Naive thymus-derived CD8-positive, alpha-beta T cell (primary cell): ENCODE data around the gene MZF1. TPM values are rescaled to one million over a fixed set of nuclear protein-coding genes. Genes with fewer than 3 reads are reported as not detected.

Experiments
- ATAC-seq, 2 donors: fragments of 150-1000 bp; cut with Tn5 transposase in 1 of 2; sonication (Bioruptor Pico), chemical (Tn5 transposase) in 1 of 2; 1 replicate in 1 of 2; 2 replicates in 1 of 2; pipeline ENCODE4 v1.10.0; 2021; ENCODE audit warnings: mild to moderate bottlenecking in 2 of 2, moderate library complexity in 2 of 2
- POLR2A ChIA-PET: fragments of 350-600 bp; sonication (Branson Sonifier 250); formaldehyde crosslinking; loops from one replicate; lab custom pipeline; 2021; ENCODE audit warnings: antibody characterized with exemption; lab: Charles Lee
- DNase-seq, 10 donors: peaks; one replicate each; pipeline versions ENCODE4 v3.0.0 to v3.0.0-alpha.2; 2020 to 2022
- H3K27ac Mint-ChIP-seq, 10 donors: one replicate each; pipeline ENCODE4 v1.8.0; 2020 to 2022; ENCODE audit warnings: mild to moderate bottlenecking in 10 of 10, mixed read lengths in 10 of 10, moderate library complexity in 4 of 10, inconsistent platforms in 1 of 10
- H3K27me3 Mint-ChIP-seq, 5 donors: one replicate each; pipeline ENCODE4 v1.8.0; 2021 to 2022; ENCODE audit warnings: mixed read lengths in 5 of 5
- H3K36me3 Mint-ChIP-seq, 3 donors: one replicate each; pipeline ENCODE4 v1.8.0; 2020 to 2022; ENCODE audit warnings: mixed read lengths in 3 of 3, mild to moderate bottlenecking in 2 of 3, inconsistent platforms in 1 of 3
- H3K4me1 Mint-ChIP-seq, 4 donors: one replicate each; pipeline ENCODE4 v1.8.0; 2021 to 2022; ENCODE audit warnings: mixed read lengths in 4 of 4
- H3K4me3 Mint-ChIP-seq, 10 donors: one replicate each; pipeline ENCODE4 v1.8.0; 2020 to 2022; ENCODE audit warnings: mild to moderate bottlenecking in 10 of 10, mixed read lengths in 10 of 10, moderate library complexity in 6 of 10, inconsistent platforms in 1 of 10
- H3K9me3 Mint-ChIP-seq, 9 donors: one replicate each; pipeline ENCODE4 v1.8.0; 2020 to 2022; ENCODE audit warnings: mixed read lengths in 9 of 9, mild to moderate bottlenecking in 3 of 9, inconsistent platforms in 1 of 9, moderate library complexity in 1 of 9
- polyA plus RNA-seq, 3 donors: library from polyadenylated mRNA; unstranded; fragments of 300-500 nt; fragmentation: Illumina TruSeq; gene quantifications; one replicate each; pipeline ENCODE4 v1.2.3, GENCODE V29; 2021
- total RNA-seq, 8 experiments: library from RNA in 2 of 8; stranded (reverse) in 2 of 8; gene quantifications; one replicate each; pipeline ENCODE4 v1.2.3 and lab custom pipeline; 2021 to 2026

The MZF1 gene
- total and polyA plus RNA-seq, 5 experiments from 2014 or later = 9.1 to 53.2 (median 12.7) TPM

GRCh38 chr19:58522709-58523108, 50.4 kb downstream of the MZF1 start:
- H3K4me3 Mint-ChIP-seq = peak overlapping the region in 1 of 10 donors; percentile 26
- H3K36me3 Mint-ChIP-seq = peaks cover 0 to 3% (median 0%) of the 10 kb centered on the region in 3 donors
- H3K9me3 Mint-ChIP-seq = no peaks in the 10 kb centered on the region
- no peaks in the 10 kb centered on the region for H3K27me3 Mint-ChIP-seq
- H3K27ac Mint-ChIP-seq = peak overlapping the region in 5 of 10 donors; percentile 16 to 82 (median 73)
- POLR2A ChIA-PET = no interaction called here
- ATAC-seq (no peak), DNase-seq (no peak)
- H3K4me1 Mint-ChIP-seq = peaks cover 23 to 29% (median 29%) of the 10 kb centered on the region in 4 donors

GRCh38 chr19:58521651-58522050, 51.5 kb downstream of the MZF1 start:
- Mint-ChIP-seq H3K27me3 (no peaks in the 10 kb centered on the region), H3K9me3 (no peaks in the 10 kb centered on the region), H3K4me1 (peaks cover 23 to 33% (median 30%) of the 10 kb centered on the region in 4 donors), H3K36me3 (peaks cover 0 to 7% (median 0%) of the 10 kb centered on the region in 3 donors), H3K27ac (peak overlapping the region in 3 of 10 donors; percentile 9 to 84 (median 44)), H3K4me3 (peak overlapping the region in 3 of 10 donors; percentile 38 to 62 (median 54))
- DNase-seq (no peak), ATAC-seq (no peak)
- POLR2A ChIA-PET = interaction anchor here (0.6 to 5.0 kb wide), 8 partner anchors 17 to 464 kb away, joined by 3 to 94 read pairs (median 12); partner anchors contain the start of genes CHMP2A, MZF1, TRIM28 and UBE2M

- no peaks in the 10 kb centered on the region for H3K9me3 Mint-ChIP-seq
- POLR2A ChIA-PET = interaction anchor here (0.7 to 5.0 kb wide), 30 partner anchors 9 to 497 kb away, joined by 3 to 94 read pairs (median 7); partner anchors contain the start of genes CHMP2A, ERVK3-1, TRIM28 and UBE2M
Observed at GRCh38 chr19:58520257-58520599, 52.9 kb downstream of the MZF1 start.

GRCh38 chr19:58519355-58520256, 53.5 kb downstream of the MZF1 start, which contains the start of gene ZBTB45:
TSS of gene ZBTB45 (minus strand) at chr19:58519810. CDS start at chr19:58517673, 2,137 bp downstream.
- POLR2A ChIA-PET = interaction anchor here (0.6 to 5.0 kb wide), 32 partner anchors 9 to 497 kb away, joined by 3 to 94 read pairs (median 7); partner anchors contain the start of genes CHMP2A, ERVK3-1, TRIM28 and UBE2M
- ATAC-seq = peak; percentile 82
- Mint-ChIP-seq H3K4me3 (peak within 1 kb of the TSS; percentile 92 to 98 (median 96)), H3K4me1 (peaks cover 28 to 45% (median 42%) of the 10 kb centered on the region in 4 donors), H3K27me3 (no peaks in the 10 kb centered on the region), H3K9me3 (no peaks in the 10 kb centered on the region), H3K27ac (peak within 1 kb of the TSS; percentile 95 to 98 (median 98)), H3K36me3 (peaks cover 0 to 10% (median 0%) of the 10 kb centered on the region in 3 donors)
- DNase-seq = peak; percentile 81 to 92 (median 89)

More at GRCh38 chr19:58520257-58520599, 52.9 kb downstream of the MZF1 start:
- no peak for ATAC-seq
- Mint-ChIP-seq H3K4me3 (peak overlapping the region; percentile 92 to 98 (median 96)), H3K27me3 (no peaks in the 10 kb centered on the region), H3K27ac (peak overlapping the region; percentile 95 to 98 (median 98)), H3K36me3 (peaks cover 0 to 10% (median 0%) of the 10 kb centered on the region in 3 donors), H3K4me1 (peaks cover 28 to 41% (median 38%) of the 10 kb centered on the region in 4 donors)
- no peak for DNase-seq

GRCh38 chr19:58519087-58519354, 54.1 kb downstream of the MZF1 start:
- H3K27me3 Mint-ChIP-seq = no peaks in the 10 kb centered on the region
- peaks cover 0 to 10% (median 0%) of the 10 kb centered on the region in 3 donors for H3K36me3 Mint-ChIP-seq
- peak overlapping the region; percentile 95 to 98 (median 98) for H3K27ac Mint-ChIP-seq
- peaks cover 29 to 50% (median 46%) of the 10 kb centered on the region in 4 donors for H3K4me1 Mint-ChIP-seq
- H3K9me3 Mint-ChIP-seq = no peaks in the 10 kb centered on the region
- DNase-seq (peak in 9 of 10 donors; percentile 30 to 73 (median 41)), ATAC-seq (peak; percentile 12 to 18)
- peak overlapping the region; percentile 92 to 98 (median 96) for H3K4me3 Mint-ChIP-seq
- POLR2A ChIA-PET = interaction anchor here (0.6 to 5.0 kb wide), 21 partner anchors 12 to 337 kb away, joined by 3 to 94 read pairs (median 7); partner anchors contain the start of genes CHMP2A, ERVK3-1, MZF1 and TRIM28

- peak overlapping the region; percentile 95 to 98 (median 98) for H3K27ac Mint-ChIP-seq
- ATAC-seq (no peak), DNase-seq (no peak)
- no peaks in the 10 kb centered on the region for H3K9me3 Mint-ChIP-seq
- H3K27me3 Mint-ChIP-seq = no peaks in the 10 kb centered on the region
- H3K4me3 Mint-ChIP-seq = peak overlapping the region; percentile 92 to 98 (median 96)
- peaks cover 0 to 10% (median 0%) of the 10 kb centered on the region in 3 donors for H3K36me3 Mint-ChIP-seq
- POLR2A ChIA-PET = interaction anchor here (0.8 to 5.0 kb wide), 19 partner anchors 12 to 336 kb away, joined by 3 to 94 read pairs (median 7); partner anchors contain the start of genes CHMP2A, ERVK3-1, MZF1 and TRIM28
- peaks cover 32 to 55% (median 50%) of the 10 kb centered on the region in 4 donors for H3K4me1 Mint-ChIP-seq
Observed at GRCh38 chr19:58518256-58519086, 54.7 kb downstream of the MZF1 start.

- H3K4me1 Mint-ChIP-seq = peaks cover 32 to 60% (median 51%) of the 10 kb centered on the region in 4 donors
- no peak for DNase-seq
- no peak overlapping the region for H3K27ac Mint-ChIP-seq
- peaks cover 0 to 10% (median 0%) of the 10 kb centered on the region in 3 donors for H3K36me3 Mint-ChIP-seq
- no peaks in the 10 kb centered on the region for H3K9me3 Mint-ChIP-seq
- H3K27me3 Mint-ChIP-seq = no peaks in the 10 kb centered on the region
- no peak for ATAC-seq
- POLR2A ChIA-PET = interaction anchor here (0.6 to 5.0 kb wide), 7 partner anchors 28 to 335 kb away, joined by 3 to 94 read pairs (median 6); partner anchors contain the start of genes CHMP2A, MZF1, TRIM28 and UBE2M
- H3K4me3 Mint-ChIP-seq = peak overlapping the region in 2 of 10 donors; percentile 8 to 14
Observed at GRCh38 chr19:58516964-58517833, 55.9 kb downstream of the MZF1 start.

DNA sequence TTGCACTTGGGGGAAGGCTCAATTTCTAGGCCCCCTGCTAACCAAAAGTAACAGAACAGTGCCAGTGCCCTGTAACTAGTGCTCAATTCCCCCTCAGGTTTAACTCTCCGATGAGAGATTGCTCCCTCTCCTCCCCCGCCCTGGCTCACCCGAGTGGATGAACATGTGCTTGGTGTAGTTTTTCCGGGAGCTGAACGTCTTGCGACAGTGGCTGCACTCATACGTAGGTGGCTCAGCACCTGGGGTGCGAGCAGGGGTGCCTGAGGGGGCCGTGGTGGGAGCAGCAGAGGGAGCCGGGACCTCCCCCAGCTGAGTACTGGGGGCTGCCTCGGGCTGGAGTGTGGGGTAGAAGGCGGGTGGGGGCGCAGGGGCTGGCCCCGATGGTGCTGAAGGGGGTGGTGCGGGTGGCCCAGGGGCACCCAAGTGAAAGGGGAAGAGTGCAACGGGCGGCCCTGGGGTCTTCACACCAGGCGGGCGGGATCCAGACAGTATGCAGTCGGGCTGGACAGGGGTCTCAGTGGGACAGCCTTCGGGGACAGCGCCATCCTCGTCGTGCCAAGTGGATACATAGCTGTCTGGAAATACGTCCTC, 56.8 kb downstream of the MZF1 start:
- Mint-ChIP-seq H3K27me3 (no peaks in the 10 kb centered on the region), H3K9me3 (no peaks in the 10 kb centered on the region), H3K4me1 (peaks cover 32 to 60% (median 51%) of the 10 kb centered on the region in 4 donors), H3K27ac (peak overlapping the region in 2 of 10 donors; percentile 47 to 60), H3K36me3 (peaks cover 0 to 10% (median 0%) of the 10 kb centered on the region in 3 donors), H3K4me3 (peak overlapping the region in 4 of 10 donors; percentile 41 to 75 (median 62))
- POLR2A ChIA-PET = no interaction called here
- DNase-seq (no peak), ATAC-seq (no peak)

- Mint-ChIP-seq H3K27me3 (no peaks in the 10 kb centered on the region), H3K4me3 (peak overlapping the region in 9 of 10 donors; percentile 8 to 75 (median 57)), H3K36me3 (peaks cover 0 to 10% (median 0%) of the 10 kb centered on the region in 3 donors), H3K9me3 (no peaks in the 10 kb centered on the region), H3K27ac (peak overlapping the region in 7 of 10 donors; percentile 19 to 81 (median 69)), H3K4me1 (peaks cover 29 to 56% (median 47%) of the 10 kb centered on the region in 4 donors)
- POLR2A ChIA-PET = interaction anchor here (0.6 to 4.6 kb wide), 3 partner anchors 15 to 440 kb away, joined by 6 to 23 read pairs (median 8); no protein-coding TSS in a partner anchor
- no peak for DNase-seq
- ATAC-seq = no peak
Observed at GRCh38 chr19:58515259-58515658, 57.9 kb downstream of the MZF1 start.

DNA sequence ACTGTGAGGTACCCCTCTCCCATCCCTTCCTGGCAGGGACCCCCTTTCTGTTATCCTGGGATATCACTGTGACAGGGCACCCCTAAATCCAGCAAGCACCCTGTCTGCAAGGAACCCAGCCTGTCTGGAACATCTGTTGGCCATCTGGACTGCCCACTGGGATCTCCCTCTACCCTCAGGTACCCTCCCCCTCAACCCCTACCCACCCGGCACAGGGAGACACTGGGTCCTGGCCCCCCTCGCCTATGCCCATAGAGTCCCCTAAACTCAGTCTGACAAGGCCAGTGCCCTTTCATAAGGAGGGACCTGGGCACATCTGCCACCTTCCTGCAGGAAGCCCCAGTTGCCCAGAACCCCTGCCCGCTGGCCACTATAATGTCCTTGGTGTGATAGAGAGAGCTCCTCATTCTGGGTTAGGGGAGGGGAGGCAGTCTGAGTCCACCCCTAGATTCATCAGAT, 58.5 kb downstream of the MZF1 start:
- peaks cover 23 to 50% (median 41%) of the 10 kb centered on the region in 4 donors for H3K4me1 Mint-ChIP-seq
- H3K27me3 Mint-ChIP-seq = no peaks in the 10 kb centered on the region
- no peaks in the 10 kb centered on the region for H3K9me3 Mint-ChIP-seq
- peak overlapping the region; percentile 60 to 91 (median 78) for H3K4me3 Mint-ChIP-seq
- H3K36me3 Mint-ChIP-seq = peaks cover 0 to 10% (median 0%) of the 10 kb centered on the region in 3 donors
- POLR2A ChIA-PET = interaction anchor here (0.6 to 4.6 kb wide), 10 partner anchors 14 to 331 kb away, joined by 3 to 23 read pairs (median 7); partner anchors contain the start of genes CHMP2A and TRIM28
- peak overlapping the region in 8 of 10 donors; percentile 62 to 97 (median 87) for H3K27ac Mint-ChIP-seq
- DNase-seq = no peak
- ATAC-seq = no peak
